AG04450 (cell line): ENCODE data around the gene RAI1. TPM values are rescaled to one million over a fixed set of nuclear protein-coding genes. Genes with fewer than 3 reads are reported as not detected.

Experiments used
- CTCF ChIA-PET: fragments of 300-600, 350-600 bp; formaldehyde crosslinking; extraction: SDS; loops from one replicate; lab custom pipeline; 2022; ENCODE audit warnings: antibody characterized with exemption, inconsistent platforms; lab: Charles Lee
- POLR2A ChIA-PET: fragments of 350-600 bp; formaldehyde crosslinking; extraction: SDS; loops from one replicate; lab custom pipeline; 2021; ENCODE audit warnings: antibody characterized with exemption, inconsistent platforms; lab: Yijun Ruan, JAX
- DNase-seq: peaks from one replicate; pipeline ENCODE4 v3.0.0-alpha.2; 2011; ENCODE audit warnings: low read depth, low spot score
- H3K27ac ChIP-seq: one replicate; pipeline ENCODE4 v1.5.1; 2012; ENCODE audit warnings: low read depth, low read length, control low read depth
- H3K27me3 ChIP-seq: one replicate; pipeline ENCODE4 v1.6.0; 2012; ENCODE audit warnings: low read length; ENCODE audit not compliant: control insufficient read depth, insufficient read depth
- H3K4me3 ChIP-seq: 2 replicates; pipeline ENCODE4 v1.5.1; 2011; ENCODE audit warnings: mild to moderate bottlenecking, low read depth, low read length, control low read depth
- H3K9me3 ChIP-seq: 2 replicates; pipeline ENCODE4 v1.5.1; 2012; ENCODE audit warnings: low read length; ENCODE audit not compliant: control insufficient read depth, insufficient read depth
- polyA plus RNA-seq: library from polyadenylated mRNA; depleted of rRNA; stranded (reverse); fragments of >200 nt; gene quantifications from 2 replicates; pipeline ENCODE4 v1.2.3, GENCODE V29; 2011
- TF ChIP-seq, protein P1 (sequence below): IDR thresholded peaks from 2 replicates; pipeline ENCODE4 v1.5.1; 2011; ENCODE audit warnings: low read depth, low read length, control low read depth, inconsistent platforms

Gene RAI1
- polyA plus RNA-seq, 1 experiment, result 2.1 TPM

DNA sequence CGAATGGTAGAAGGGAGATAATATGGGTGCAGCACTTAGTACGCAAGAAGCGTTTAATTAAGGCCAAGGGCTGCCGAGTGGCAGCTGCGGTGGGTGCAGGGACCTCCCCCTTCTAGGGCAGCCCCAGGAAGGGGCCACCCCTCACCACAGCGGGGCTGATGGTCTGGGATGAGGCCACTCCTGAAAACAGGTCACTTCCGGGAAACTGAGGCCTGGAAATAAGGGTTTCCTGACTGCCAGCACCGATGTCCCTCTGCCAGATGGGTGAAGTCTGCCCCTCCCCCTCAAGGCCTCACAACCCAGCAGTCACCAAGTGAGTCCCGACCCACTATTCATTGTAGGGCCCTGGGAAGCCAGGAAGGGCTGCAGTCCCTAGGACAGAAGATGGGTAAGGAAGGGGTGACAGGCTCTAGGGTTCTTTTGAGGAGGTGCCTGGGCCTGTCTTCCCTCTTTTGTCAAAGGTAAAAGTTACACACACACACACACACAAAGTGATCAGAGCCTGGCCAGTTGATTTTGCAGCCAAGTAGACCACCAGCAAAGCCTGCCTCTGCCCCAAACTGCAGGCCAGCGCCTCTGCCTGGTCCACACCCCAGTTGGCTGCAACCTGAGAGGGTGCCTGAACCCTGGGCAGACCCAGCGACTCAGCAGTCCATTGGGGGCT is 143.0 kb downstream of the RAI1 start:
- no peaks in the 10 kb centered on the region for H3K27me3 ChIP-seq
- H3K4me3 ChIP-seq, result peak overlapping the region; percentile 35
- ChIA-PET CTCF (no interaction called here), POLR2A (interaction anchor here (1.2 kb wide), 1 partner anchor 12 kb away, joined by 5 read pairs; no protein-coding TSS in a partner anchor)
- peak overlapping the region; percentile 77 for H3K27ac ChIP-seq
- TF ChIP-seq, protein P1, sequence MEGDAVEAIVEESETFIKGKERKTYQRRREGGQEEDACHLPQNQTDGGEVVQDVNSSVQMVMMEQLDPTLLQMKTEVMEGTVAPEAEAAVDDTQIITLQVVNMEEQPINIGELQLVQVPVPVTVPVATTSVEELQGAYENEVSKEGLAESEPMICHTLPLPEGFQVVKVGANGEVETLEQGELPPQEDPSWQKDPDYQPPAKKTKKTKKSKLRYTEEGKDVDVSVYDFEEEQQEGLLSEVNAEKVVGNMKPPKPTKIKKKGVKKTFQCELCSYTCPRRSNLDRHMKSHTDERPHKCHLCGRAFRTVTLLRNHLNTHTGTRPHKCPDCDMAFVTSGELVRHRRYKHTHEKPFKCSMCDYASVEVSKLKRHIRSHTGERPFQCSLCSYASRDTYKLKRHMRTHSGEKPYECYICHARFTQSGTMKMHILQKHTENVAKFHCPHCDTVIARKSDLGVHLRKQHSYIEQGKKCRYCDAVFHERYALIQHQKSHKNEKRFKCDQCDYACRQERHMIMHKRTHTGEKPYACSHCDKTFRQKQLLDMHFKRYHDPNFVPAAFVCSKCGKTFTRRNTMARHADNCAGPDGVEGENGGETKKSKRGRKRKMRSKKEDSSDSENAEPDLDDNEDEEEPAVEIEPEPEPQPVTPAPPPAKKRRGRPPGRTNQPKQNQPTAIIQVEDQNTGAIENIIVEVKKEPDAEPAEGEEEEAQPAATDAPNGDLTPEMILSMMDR, result no peak
- H3K9me3 ChIP-seq, result no peaks in the 10 kb centered on the region; the same call in 1 of the 2 replicates
- no peak for DNase-seq

DNA sequence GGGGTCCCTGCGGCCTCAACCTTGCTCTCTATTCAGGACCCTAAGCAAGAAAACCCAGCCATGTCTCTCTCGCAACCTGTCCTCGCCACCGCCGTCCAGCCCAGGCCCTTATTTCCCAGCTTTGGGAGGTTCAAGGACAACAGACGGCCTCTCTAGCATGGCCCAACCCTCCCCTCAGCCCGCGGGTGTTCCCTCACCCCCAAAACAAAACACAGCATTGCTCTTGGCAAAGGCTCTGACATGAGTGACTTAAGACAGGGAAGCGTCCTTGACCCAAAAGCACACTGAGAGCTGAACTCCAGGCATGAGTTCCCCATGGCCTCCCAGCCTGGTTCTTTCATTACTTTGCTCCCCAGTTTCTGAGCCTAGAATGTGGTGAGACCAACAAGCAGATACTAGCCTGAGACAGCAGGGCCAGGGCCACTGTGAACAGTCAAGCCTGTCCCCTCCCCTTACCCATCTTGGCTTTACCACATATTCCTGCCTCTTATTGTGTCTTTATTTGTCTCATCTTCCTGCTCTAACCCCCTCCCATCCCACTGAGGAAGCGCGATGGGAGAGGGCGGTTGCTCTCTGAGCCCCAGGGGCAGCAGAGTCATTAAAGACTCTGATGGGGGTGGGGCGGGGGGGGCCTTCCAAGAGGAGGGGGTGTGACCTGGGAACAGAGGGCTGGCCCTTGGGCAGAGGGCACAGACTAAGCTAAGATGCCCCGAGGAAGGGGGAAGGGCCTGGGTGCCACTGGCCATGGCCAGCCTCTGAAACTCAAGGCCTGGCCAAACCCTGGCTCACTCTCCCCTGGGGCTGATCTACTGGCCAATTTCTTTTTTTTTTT is 143.7 kb downstream of the RAI1 start:
- POLR2A ChIA-PET, result no interaction called here

DNA sequence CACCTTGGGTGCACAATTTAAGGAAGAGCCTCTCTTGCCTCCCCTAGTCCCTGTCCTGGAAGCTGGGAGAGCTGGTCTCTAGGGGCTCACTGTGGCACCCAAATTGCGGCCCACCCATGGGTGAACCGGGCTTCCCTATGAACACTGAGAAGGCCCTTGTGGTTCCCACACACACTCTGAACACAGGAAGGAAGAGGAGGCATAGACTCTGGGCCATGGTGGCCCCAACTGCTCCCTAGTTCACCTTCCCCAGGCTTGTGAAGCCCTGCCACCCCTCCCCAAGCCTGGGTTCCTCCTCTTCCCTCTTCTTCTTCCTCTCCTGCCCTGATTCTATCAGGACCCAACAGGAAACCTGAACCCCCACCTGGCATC is 145.1 kb downstream of the RAI1 start:
- TF ChIP-seq, protein P1, result no peak
- H3K9me3 ChIP-seq, result no peaks in the 10 kb centered on the region; the same call in 1 of the 2 replicates
- H3K27me3 ChIP-seq, result no peaks in the 10 kb centered on the region
- CTCF ChIA-PET, result interaction anchor here (0.6 kb wide), 2 partner anchors 204 to 214 kb away, joined by 3 to 5 read pairs; no protein-coding TSS in a partner anchor
- H3K27ac ChIP-seq, result no peak overlapping the region
- no peak overlapping the region for H3K4me3 ChIP-seq
- no peak for DNase-seq
- POLR2A ChIA-PET, result interaction anchor here (1.2 kb wide), 1 partner anchor 10 kb away, joined by 6 read pairs; no protein-coding TSS in a partner anchor

More for the DNA sequence above, 143.7 kb downstream of the RAI1 start:
- Histone ChIP-seq H3K4me3 (no peak overlapping the region), H3K27ac (no peak overlapping the region), H3K27me3 (no peaks in the 10 kb centered on the region), H3K9me3 (no peaks in the 10 kb centered on the region; the same call in 1 of the 2 replicates)
- TF ChIP-seq, protein P1, result no peak
- no peak for DNase-seq
- CTCF ChIA-PET, result no interaction called here

DNA sequence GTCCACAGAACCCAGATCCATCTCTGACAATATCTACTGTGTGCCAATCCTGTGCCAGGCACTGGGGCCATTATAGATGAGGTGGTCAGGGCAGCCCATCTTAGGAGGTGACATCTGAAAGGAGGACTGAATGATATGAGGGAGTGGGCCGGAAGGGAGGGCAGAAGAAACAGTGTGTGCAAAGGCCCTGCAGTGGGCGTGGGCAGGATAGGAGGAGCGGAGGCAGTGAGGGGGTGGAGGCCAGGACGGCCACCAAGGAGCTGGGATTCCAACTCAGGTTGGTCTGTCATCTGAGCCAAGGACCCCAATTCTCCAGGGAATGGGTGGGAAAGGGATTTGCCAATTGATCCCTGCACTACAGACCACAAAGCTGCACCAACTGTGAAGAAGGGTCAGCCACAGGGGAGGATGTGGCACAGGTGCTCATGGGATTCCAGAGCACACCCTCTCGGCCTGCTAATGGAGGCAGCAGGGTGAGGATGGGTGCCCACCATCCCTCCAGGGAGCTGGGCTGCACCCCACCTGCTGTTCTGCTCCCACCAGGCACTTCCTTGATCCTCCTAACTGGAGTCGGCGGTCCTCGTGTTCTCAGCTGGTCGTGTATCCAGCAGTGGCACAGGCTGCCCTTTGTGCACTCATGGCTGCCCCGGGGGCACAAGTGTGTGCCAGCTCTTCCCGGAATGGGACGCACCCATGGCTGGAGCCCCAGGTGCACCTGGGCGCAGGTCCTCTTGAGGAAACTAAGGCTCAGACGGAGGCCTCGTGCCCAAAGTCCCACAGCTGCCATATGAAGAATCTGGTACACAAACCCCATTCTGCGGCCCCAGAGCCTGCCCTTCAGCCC is 145.9 kb downstream of the RAI1 start:
- no peak for DNase-seq
- H3K27me3 ChIP-seq, result no peaks in the 10 kb centered on the region
- H3K27ac ChIP-seq, result no peak overlapping the region
- H3K9me3 ChIP-seq, result no peaks in the 10 kb centered on the region; the same call in 1 of the 2 replicates
- TF ChIP-seq, protein P1, result no peak
- POLR2A ChIA-PET, result interaction anchor here (0.9 to 1.2 kb wide), 2 partner anchors 9 kb away, joined by 5 to 6 read pairs; partner anchors contain the start of gene SREBF1
- H3K4me3 ChIP-seq, result no peak overlapping the region
- CTCF ChIA-PET, result interaction anchor here (0.6 kb wide), 1 partner anchor 19 kb away, joined by 5 read pairs; no protein-coding TSS in a partner anchor
